ENCODE results near the gene KCNB1. TPM values are rescaled to one million over a fixed set of nuclear protein-coding genes. Genes with fewer than 3 reads are reported as not detected.

The KCNB1 gene
- polyA plus RNA-seq, 2 donors: 0.33 to 0.49 TPM

DNA sequence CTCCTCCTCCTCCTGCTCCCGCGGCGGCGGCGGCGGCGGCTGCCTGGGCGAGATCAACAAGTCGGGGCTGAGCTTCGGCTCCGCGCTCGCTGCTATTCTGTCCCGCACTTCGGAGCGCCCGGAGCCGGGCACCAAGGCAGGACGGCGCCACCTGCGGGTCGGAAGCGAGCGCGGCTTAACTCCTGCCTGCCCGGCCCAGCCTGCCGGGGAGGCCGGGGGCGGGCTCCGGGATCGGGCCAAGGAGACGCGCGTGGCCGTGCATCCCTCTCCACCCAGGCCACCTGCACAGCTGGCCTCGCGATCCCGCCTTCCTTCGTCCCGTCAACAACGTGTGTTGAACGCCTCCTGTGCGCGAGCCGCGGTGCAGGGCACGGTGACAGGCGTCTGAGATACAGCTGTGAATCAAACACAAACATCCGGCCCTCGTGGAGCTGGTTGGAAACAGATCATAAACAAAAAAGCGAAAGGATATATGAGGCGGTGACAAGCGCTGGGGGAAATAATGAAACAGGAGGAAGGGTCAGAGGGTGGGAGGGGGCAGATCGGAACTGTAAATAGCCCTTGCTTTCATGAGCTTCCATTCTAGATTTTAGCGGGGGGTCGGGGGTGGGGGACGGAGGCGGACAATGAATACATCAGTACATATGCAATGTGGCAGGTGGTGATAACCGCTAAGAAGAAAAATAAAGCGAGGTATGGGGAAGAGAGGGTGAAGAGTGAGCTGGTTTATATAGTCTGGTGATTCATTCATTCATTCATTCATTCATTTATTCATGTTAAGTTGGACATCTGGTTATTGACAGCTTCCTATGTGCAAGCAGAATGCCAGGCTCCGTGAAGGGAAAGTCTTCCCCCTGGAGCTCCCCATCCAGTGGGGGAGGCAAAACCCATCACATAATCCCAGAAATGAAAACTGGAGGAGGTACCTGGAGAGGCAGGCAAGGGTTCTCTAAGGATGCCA, 2.0 kb upstream of the KCNB1 start:
- H3K4me1 ChIP-seq (ENCODE audit: control insufficient read depth in 2 of 2, insufficient read depth in 2 of 2, low read length in 1 of 2): peaks cover 4 to 5% of the 10 kb centered on the region in 2 donors
- H3K4me3 ChIP-seq (ENCODE audit: low read depth in 1 of 2, low read length in 2 of 2): peak overlapping the region; percentile 33 to 34
- no peaks in the 10 kb centered on the region for H3K36me3 ChIP-seq (ENCODE audit: control insufficient read depth in 2 of 2, insufficient read depth in 2 of 2, low read length in 1 of 2)
- H3K27ac ChIP-seq (ENCODE audit: low read depth in 2 of 2, low read length in 1 of 2): peak overlapping the region in 1 of 2 donors; percentile 26
- H3K9me3 ChIP-seq (ENCODE audit: control insufficient read depth in 2 of 2, insufficient read depth in 1 of 2, low read depth in 1 of 2, low read length in 1 of 2): no peaks in the 10 kb centered on the region
- WGBS, 2 donors: 1 to 2% methylated on average over 59 to 61 of the region's 61 CpGs
- H3K27me3 ChIP-seq (ENCODE audit: control insufficient read depth in 1 of 2, insufficient read depth in 2 of 2, low read length in 2 of 2): peaks cover 0 to 2% of the 10 kb centered on the region in 2 donors

- Histone ChIP-seq H3K4me1 (ENCODE audit: control insufficient read depth in 2 of 2, insufficient read depth in 2 of 2, low read length in 1 of 2) (peaks cover 4 to 5% of the 10 kb centered on the region in 2 donors), H3K4me3 (ENCODE audit: low read depth in 1 of 2, low read length in 2 of 2) (peak overlapping the region in 1 of 2 donors; percentile 33), H3K27ac (ENCODE audit: low read depth in 2 of 2, low read length in 1 of 2) (peak overlapping the region; percentile 0 to 26), H3K27me3 (ENCODE audit: control insufficient read depth in 1 of 2, insufficient read depth in 2 of 2, low read length in 2 of 2) (peaks cover 0 to 2% of the 10 kb centered on the region in 2 donors), H3K36me3 (ENCODE audit: control insufficient read depth in 2 of 2, insufficient read depth in 2 of 2, low read length in 1 of 2) (no peaks in the 10 kb centered on the region), H3K9me3 (ENCODE audit: control insufficient read depth in 2 of 2, insufficient read depth in 1 of 2, low read depth in 1 of 2, low read length in 1 of 2) (no peaks in the 10 kb centered on the region)
- WGBS, 2 donors: 2 to 4% methylated on average over 12 to 44 of the region's 44 CpGs
Observed at GRCh38 chr20:49483696-49484123, 1.2 kb upstream of the KCNB1 start.

DNA sequence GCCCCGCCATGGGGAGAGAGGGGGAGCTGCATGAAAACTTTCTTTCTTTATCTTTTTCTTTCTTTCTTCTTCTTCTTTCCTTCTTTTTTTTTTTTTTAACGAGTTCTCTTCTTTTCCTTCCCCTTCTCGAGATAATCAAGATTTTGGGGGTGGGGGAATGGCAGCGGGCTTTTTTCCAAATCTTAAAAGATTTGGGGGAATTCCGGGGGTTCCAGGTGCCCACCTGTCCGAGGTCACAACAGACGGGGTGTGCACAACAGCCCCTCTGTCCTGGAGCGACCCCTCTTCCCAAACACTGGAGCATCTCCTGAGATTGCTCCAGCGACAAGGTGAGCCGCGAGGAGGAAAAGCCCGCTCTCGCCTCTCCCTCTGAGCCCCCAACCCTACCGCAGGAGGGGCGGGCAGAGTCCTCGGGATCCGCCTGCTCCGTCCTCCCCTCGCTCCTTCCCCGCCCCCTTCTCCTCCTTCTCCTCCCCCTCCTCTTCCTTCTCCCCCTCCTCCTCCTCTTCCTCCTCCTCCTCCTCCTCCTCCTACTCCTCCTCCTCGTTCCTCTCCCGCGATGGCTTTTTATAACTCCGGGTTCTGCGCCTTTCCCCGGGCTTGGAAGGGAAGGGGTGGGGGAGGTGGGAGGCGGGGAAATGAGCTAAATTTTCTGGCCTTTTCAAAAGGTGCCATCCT, 689 bp upstream of the KCNB1 start:
- peak overlapping the region; percentile 26 to 43 for H3K27ac ChIP-seq (ENCODE audit: low read depth in 2 of 2, low read length in 1 of 2)

GRCh38 chr20:49482173-49482572, 295 bp downstream of the KCNB1 start:
- 62 to 68% methylated on average over 37 to 46 of the region's 46 CpGs for WGBS, 2 donors
- Histone ChIP-seq H3K4me3 (ENCODE audit: low read depth in 1 of 2, low read length in 2 of 2) (no peak overlapping the region), H3K4me1 (ENCODE audit: control insufficient read depth in 2 of 2, insufficient read depth in 2 of 2, low read length in 1 of 2) (peaks cover 4 to 5% of the 10 kb centered on the region in 2 donors), H3K27ac (ENCODE audit: low read depth in 2 of 2, low read length in 1 of 2) (no peak overlapping the region), H3K9me3 (ENCODE audit: control insufficient read depth in 2 of 2, insufficient read depth in 1 of 2, low read depth in 1 of 2, low read length in 1 of 2) (no peaks in the 10 kb centered on the region), H3K36me3 (ENCODE audit: control insufficient read depth in 2 of 2, insufficient read depth in 2 of 2, low read length in 1 of 2) (no peaks in the 10 kb centered on the region), H3K27me3 (ENCODE audit: control insufficient read depth in 1 of 2, insufficient read depth in 2 of 2, low read length in 2 of 2) (peaks cover 0 to 2% of the 10 kb centered on the region in 2 donors)

More for the DNA sequence above, 689 bp upstream of the KCNB1 start:
- peak overlapping the region in 1 of 2 donors; percentile 33 for H3K4me3 ChIP-seq (ENCODE audit: low read depth in 1 of 2, low read length in 2 of 2)
- H3K27me3 ChIP-seq (ENCODE audit: control insufficient read depth in 1 of 2, insufficient read depth in 2 of 2, low read length in 2 of 2): peaks cover 0 to 2% of the 10 kb centered on the region in 2 donors
- 6 to 7% methylated on average over 16 to 26 of the region's 27 CpGs for WGBS, 2 donors
- H3K36me3 ChIP-seq (ENCODE audit: control insufficient read depth in 2 of 2, insufficient read depth in 2 of 2, low read length in 1 of 2): no peaks in the 10 kb centered on the region
- no peaks in the 10 kb centered on the region for H3K9me3 ChIP-seq (ENCODE audit: control insufficient read depth in 2 of 2, insufficient read depth in 1 of 2, low read depth in 1 of 2, low read length in 1 of 2)
- peaks cover 4 to 5% of the 10 kb centered on the region in 2 donors for H3K4me1 ChIP-seq (ENCODE audit: control insufficient read depth in 2 of 2, insufficient read depth in 2 of 2, low read length in 1 of 2)

DNA sequence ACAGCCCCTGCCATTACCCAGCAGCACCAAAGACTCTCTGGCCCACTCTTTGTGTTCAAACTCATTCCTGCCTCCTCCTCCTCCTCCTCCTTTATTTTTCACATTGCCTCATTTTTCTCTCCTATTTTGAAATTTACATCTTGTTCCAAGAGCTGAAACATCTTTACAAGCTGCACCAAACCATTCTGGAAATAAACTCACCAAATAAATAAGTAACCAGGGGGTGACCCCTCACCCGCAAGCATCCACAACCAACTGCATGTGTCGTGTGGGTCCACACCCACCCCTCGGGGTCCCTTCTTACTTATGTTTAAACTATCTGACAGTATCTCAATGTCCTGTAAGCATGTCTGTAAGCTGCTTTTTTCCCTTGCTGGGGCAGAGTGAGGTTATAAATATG, 1.4 kb downstream of the KCNB1 start:
- Histone ChIP-seq H3K27me3 (ENCODE audit: control insufficient read depth in 1 of 2, insufficient read depth in 2 of 2, low read length in 2 of 2) (peaks cover 0 to 2% of the 10 kb centered on the region in 2 donors), H3K9me3 (ENCODE audit: control insufficient read depth in 2 of 2, insufficient read depth in 1 of 2, low read depth in 1 of 2, low read length in 1 of 2) (no peaks in the 10 kb centered on the region), H3K36me3 (ENCODE audit: control insufficient read depth in 2 of 2, insufficient read depth in 2 of 2, low read length in 1 of 2) (no peaks in the 10 kb centered on the region), H3K27ac (ENCODE audit: low read depth in 2 of 2, low read length in 1 of 2) (peak overlapping the region in 1 of 2 donors; percentile 53), H3K4me1 (ENCODE audit: control insufficient read depth in 2 of 2, insufficient read depth in 2 of 2, low read length in 1 of 2) (peaks cover 4 to 5% of the 10 kb centered on the region in 2 donors), H3K4me3 (ENCODE audit: low read depth in 1 of 2, low read length in 2 of 2) (no peak overlapping the region)
- WGBS, 2 donors: 66 to 67% methylated on average over 3 of the region's 3 CpGs

- Histone ChIP-seq H3K27ac (ENCODE audit: low read depth in 2 of 2, low read length in 1 of 2) (peak overlapping the region; percentile 49 to 56), H3K4me1 (ENCODE audit: control insufficient read depth in 2 of 2, insufficient read depth in 2 of 2, low read length in 1 of 2) (peaks cover 4 to 5% of the 10 kb centered on the region in 2 donors), H3K9me3 (ENCODE audit: control insufficient read depth in 2 of 2, insufficient read depth in 1 of 2, low read depth in 1 of 2, low read length in 1 of 2) (no peaks in the 10 kb centered on the region), H3K36me3 (ENCODE audit: control insufficient read depth in 2 of 2, insufficient read depth in 2 of 2, low read length in 1 of 2) (no peaks in the 10 kb centered on the region), H3K27me3 (ENCODE audit: control insufficient read depth in 1 of 2, insufficient read depth in 2 of 2, low read length in 2 of 2) (peaks cover 1 to 2% of the 10 kb centered on the region in 2 donors), H3K4me3 (ENCODE audit: low read depth in 1 of 2, low read length in 2 of 2) (no peak overlapping the region)
- WGBS, 2 donors: 45 to 50% methylated on average over 3 of the region's 3 CpGs
Observed at GRCh38 chr20:49480236-49480635, 2.2 kb downstream of the KCNB1 start.

DNA sequence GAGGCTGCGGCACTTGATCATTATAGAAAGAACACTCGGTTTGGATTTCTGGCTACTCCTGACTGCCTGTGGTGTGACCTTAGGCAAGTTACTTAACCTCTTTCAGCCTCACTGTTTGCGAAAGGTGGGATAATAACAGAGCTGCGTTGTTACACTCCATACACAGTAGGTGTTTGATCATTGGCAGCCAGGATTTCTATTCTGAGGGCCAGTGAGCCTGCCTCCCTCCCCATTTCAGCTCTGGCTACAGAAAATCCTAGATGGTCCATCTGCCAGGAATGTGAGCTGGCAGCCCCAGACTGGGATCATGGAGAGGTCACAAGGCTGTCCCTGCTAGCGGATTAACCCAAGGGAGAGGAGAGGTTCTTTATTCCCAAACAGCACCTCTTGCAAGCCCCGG, 2.7 kb downstream of the KCNB1 start:
- Histone ChIP-seq H3K27me3 (ENCODE audit: control insufficient read depth in 1 of 2, insufficient read depth in 2 of 2, low read length in 2 of 2) (peaks cover under 1 to 2% of the 10 kb centered on the region in 2 donors), H3K9me3 (ENCODE audit: control insufficient read depth in 2 of 2, insufficient read depth in 1 of 2, low read depth in 1 of 2, low read length in 1 of 2) (no peaks in the 10 kb centered on the region), H3K36me3 (ENCODE audit: control insufficient read depth in 2 of 2, insufficient read depth in 2 of 2, low read length in 1 of 2) (no peaks in the 10 kb centered on the region), H3K4me1 (ENCODE audit: control insufficient read depth in 2 of 2, insufficient read depth in 2 of 2, low read length in 1 of 2) (peaks cover 4 to 5% of the 10 kb centered on the region in 2 donors), H3K27ac (ENCODE audit: low read depth in 2 of 2, low read length in 1 of 2) (peak overlapping the region in 1 of 2 donors; percentile 56), H3K4me3 (ENCODE audit: low read depth in 1 of 2, low read length in 2 of 2) (no peak overlapping the region)
- 43 to 63% methylated on average over 6 of the region's 6 CpGs for WGBS, 2 donors

GRCh38 chr20:49478754-49479689, 3.4 kb downstream of the KCNB1 start:
- H3K36me3 ChIP-seq (ENCODE audit: control insufficient read depth in 2 of 2, insufficient read depth in 2 of 2, low read length in 1 of 2): no peaks in the 10 kb centered on the region
- no peak overlapping the region for H3K27ac ChIP-seq (ENCODE audit: low read depth in 2 of 2, low read length in 1 of 2)
- WGBS, 2 donors: 70 to 73% methylated on average over 5 of the region's 5 CpGs

More at GRCh38 chr20:49478754-49479689, 3.4 kb downstream of the KCNB1 start:
- no peak overlapping the region for H3K4me3 ChIP-seq (ENCODE audit: low read depth in 1 of 2, low read length in 2 of 2)
- H3K9me3 ChIP-seq (ENCODE audit: control insufficient read depth in 2 of 2, insufficient read depth in 1 of 2, low read depth in 1 of 2, low read length in 1 of 2): no peaks in the 10 kb centered on the region
- H3K4me1 ChIP-seq (ENCODE audit: control insufficient read depth in 2 of 2, insufficient read depth in 2 of 2, low read length in 1 of 2): peaks cover 4 to 5% of the 10 kb centered on the region in 2 donors
- H3K27me3 ChIP-seq (ENCODE audit: control insufficient read depth in 1 of 2, insufficient read depth in 2 of 2, low read length in 2 of 2): peaks cover 0 to 2% of the 10 kb centered on the region in 2 donors
